Smooth muscle cell (in vitro differentiated cells): ENCODE results near the gene KCNIP4. TPM values are rescaled to one million over a fixed set of nuclear protein-coding genes. Genes with fewer than 3 reads are reported as not detected.

ENCODE experiments used
- DNase-seq: peaks from one replicate; lab custom pipeline; 2025; ENCODE audit not compliant: unreplicated experiment; lab: John Stamatoyannopoulos, UW
- H2AFZ ChIP-seq: fragments of 200-600 bp; sonication (generic); 2 replicates; pipeline ENCODE4 v1.6.0; 2016; ENCODE audit warnings: antibody characterized with exemption, low read depth, mild to moderate bottlenecking
- H3F3A ChIP-seq: fragments of 200-600 bp; sonication (generic); 2 replicates; pipeline ENCODE4 v1.6.0; 2017; ENCODE audit warnings: antibody characterized with exemption, low read depth
- H3K27ac ChIP-seq: fragments of 200-600 bp; sonication (generic); 2 replicates; pipeline ENCODE4 v1.5.1; 2016; ENCODE audit warnings: low read depth, mild to moderate bottlenecking
- H3K27me3 ChIP-seq: fragments of 200-600 bp; sonication (generic); 2 replicates; pipeline ENCODE4 v1.6.1; 2016; ENCODE audit warnings: low read depth, mild to moderate bottlenecking
- H3K36me3 ChIP-seq: fragments of 200-600 bp; sonication (generic); 2 replicates; pipeline ENCODE4 v1.5.1; 2016; ENCODE audit warnings: low read depth
- H3K4me1 ChIP-seq: fragments of 200-600 bp; sonication (generic); 2 replicates; pipeline ENCODE4 v1.5.1; 2016; ENCODE audit warnings: low read depth
- H3K4me2 ChIP-seq: fragments of 200-600 bp; sonication (generic); 2 replicates; pipeline ENCODE4 v1.6.0; 2016; ENCODE audit warnings: mild to moderate bottlenecking
- H3K4me3 ChIP-seq: fragments of 200-600 bp; sonication (generic); 2 replicates; pipeline ENCODE4 v1.5.1; 2016; ENCODE audit warnings: mild to moderate bottlenecking
- H3K79me2 ChIP-seq: fragments of 200-600 bp; sonication (generic); 2 replicates; pipeline ENCODE4 v1.6.0; 2016; ENCODE audit warnings: low read depth, mild to moderate bottlenecking
- H3K9ac ChIP-seq: fragments of 200-600 bp; sonication (generic); 2 replicates; pipeline ENCODE4 v1.6.0; 2016; ENCODE audit warnings: low read depth
- H3K9me3 ChIP-seq: fragments of 200-600 bp; sonication (generic); replicated peaks from 2 replicates; pipeline ENCODE4 v1.5.1; 2016; ENCODE audit warnings: low read depth
- H4K20me1 ChIP-seq: fragments of 200-600 bp; sonication (generic); 2 replicates; pipeline ENCODE4 v1.6.0; 2016; ENCODE audit warnings: low read depth
- CTCF ChIP-seq: fragments of 200-600 bp; sonication (generic); IDR thresholded peaks from 2 replicates; pipeline ENCODE4 v1.5.1; 2017; ENCODE audit warnings: borderline replicate concordance, mild to moderate bottlenecking, antibody characterized with exemption; ENCODE audit not compliant: insufficient read depth, poor library complexity, severe bottlenecking
- WGBS: methylation state at CpG from one replicate; pipeline ENCODE4 v1.1.7; 2016; ENCODE audit warnings: low lambda C conversion rate; 5-methylcytosine and 5-hydroxymethylcytosine counted together
- polyA plus RNA-seq: library from polyadenylated mRNA; unstranded; fragments of >200 nt; fragmentation: Nextera tagmentation; extraction: Ambion mirVana; gene quantifications from 2 replicates; pipeline ENCODE4 v1.2.1, GENCODE V29; 2016
- total RNA-seq: library from RNA; depleted of rRNA; stranded (reverse); fragments of >200 nt; gene quantifications from 2 replicates; pipeline ENCODE4 v1.2.3, GENCODE V29; 2014

KCNIP4 gene
- total and polyA plus RNA-seq, 2 experiments from 2014 or later = 0.07 TPM; not detected in 1

GRCh38 chr4:21819086-21819485 lies 129.5 kb downstream of the KCNIP4 start:
- Histone ChIP-seq H3K4me1 (no peaks in the 10 kb centered on the region), H2AFZ (no peak overlapping the region), H3K27ac (no peak overlapping the region), H3K9me3 (peaks cover 3% of the 10 kb centered on the region), H3K36me3 (no peaks in the 10 kb centered on the region), H4K20me1 (no peaks in the 10 kb centered on the region), H3F3A (no peaks in the 10 kb centered on the region), H3K4me3 (no peak overlapping the region), H3K9ac (no peak overlapping the region), H3K27me3 (no peaks in the 10 kb centered on the region), H3K4me2 (no peak overlapping the region), H3K79me2 (no peaks in the 10 kb centered on the region)
- DNase-seq = no peak
- WGBS = 82% methylated on average over 1 of the region's 1 CpG
- TF ChIP-seq CTCF = no peak

- no peak overlapping the region for H3K9ac ChIP-seq
- H3F3A ChIP-seq = no peaks in the 10 kb centered on the region
- no peaks in the 10 kb centered on the region for H3K4me1 ChIP-seq
- no peak for TF ChIP-seq CTCF
- no peaks in the 10 kb centered on the region for H3K36me3 ChIP-seq
- H3K4me2 ChIP-seq = no peak overlapping the region
- no peak overlapping the region for H2AFZ ChIP-seq
- H3K4me3 ChIP-seq = no peak overlapping the region
- no peaks in the 10 kb centered on the region for H3K27me3 ChIP-seq
- H4K20me1 ChIP-seq = no peaks in the 10 kb centered on the region
- DNase-seq = no peak
- H3K27ac ChIP-seq = no peak overlapping the region
- no peaks in the 10 kb centered on the region for H3K79me2 ChIP-seq
- peaks cover 3% of the 10 kb centered on the region for H3K9me3 ChIP-seq
These were observed 132.8 kb downstream of the KCNIP4 start for GRCh38 chr4:21815651-21816377.

- no peak overlapping the region for H3K9ac ChIP-seq
- H3K27me3 ChIP-seq = no peaks in the 10 kb centered on the region
- no peak overlapping the region for H3K4me3 ChIP-seq
- no peaks in the 10 kb centered on the region for H3K4me1 ChIP-seq
- H4K20me1 ChIP-seq = no peaks in the 10 kb centered on the region
- H3K27ac ChIP-seq = no peak overlapping the region
- H3K36me3 ChIP-seq = no peaks in the 10 kb centered on the region
- no peak overlapping the region for H3K4me2 ChIP-seq
- H3K9me3 ChIP-seq = no peaks in the 10 kb centered on the region
- no peaks in the 10 kb centered on the region for H3F3A ChIP-seq
- H3K79me2 ChIP-seq = no peaks in the 10 kb centered on the region
- WGBS = 71% methylated on average over 1 of the region's 1 CpG
- no peak for DNase-seq
- H2AFZ ChIP-seq = no peak overlapping the region
- no peak for TF ChIP-seq CTCF
These were observed 137.0 kb downstream of the KCNIP4 start for GRCh38 chr4:21811565-21811964.

- Histone ChIP-seq H3F3A (no peaks in the 10 kb centered on the region), H3K4me2 (no peak overlapping the region), H2AFZ (no peak overlapping the region), H3K36me3 (no peaks in the 10 kb centered on the region), H4K20me1 (no peaks in the 10 kb centered on the region), H3K9me3 (no peaks in the 10 kb centered on the region), H3K27ac (no peak overlapping the region), H3K4me3 (no peak overlapping the region), H3K4me1 (peaks cover 3% of the 10 kb centered on the region), H3K79me2 (no peaks in the 10 kb centered on the region), H3K9ac (no peak overlapping the region), H3K27me3 (no peaks in the 10 kb centered on the region)
- no peak for TF ChIP-seq CTCF
- DNase-seq = no peak
- 92% methylated on average over 3 of the region's 3 CpGs for WGBS
These were observed 141.6 kb downstream of the KCNIP4 start for GRCh38 chr4:21806991-21807390.
